Measurements from ENCODE around the gene HELZ.

HELZ gene

DNA sequence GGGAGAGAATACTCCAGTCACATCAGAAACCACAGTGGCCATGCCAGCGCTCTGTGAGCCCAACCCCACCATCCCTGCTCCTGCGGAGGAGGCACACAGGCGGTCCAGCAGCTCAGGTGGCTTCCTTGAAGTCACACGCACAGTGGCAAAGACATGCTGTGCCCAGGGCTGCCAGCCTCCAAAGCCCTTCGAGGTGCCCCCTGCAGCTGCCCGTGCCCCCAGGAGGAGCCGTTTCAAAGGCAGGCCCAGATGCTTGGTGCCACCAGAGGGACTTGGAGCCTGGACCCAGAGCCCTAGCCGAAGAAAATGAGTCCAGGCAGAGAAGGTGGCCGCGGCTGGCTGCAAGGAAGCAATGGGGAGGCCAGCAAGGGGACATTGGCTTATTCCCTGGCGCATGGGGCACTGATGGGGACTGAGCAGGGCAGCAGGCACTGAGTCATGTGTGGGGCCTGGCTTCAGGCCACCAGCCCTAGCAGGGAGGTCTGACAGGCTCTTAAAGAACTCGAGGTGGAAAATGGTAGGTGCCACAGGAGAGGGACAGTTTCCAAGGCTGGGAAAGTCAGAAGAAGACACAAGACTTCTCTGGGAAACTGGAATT is 217.9 kb downstream of the HELZ start:
- DNase-seq (ENCODE audit: low spot score), result no peak
- ChIA-PET CTCF (no interaction called here), POLR2A (ENCODE audit: low non-redundant PET) (no interaction called here)
- TF ChIP-seq, protein P1, sequence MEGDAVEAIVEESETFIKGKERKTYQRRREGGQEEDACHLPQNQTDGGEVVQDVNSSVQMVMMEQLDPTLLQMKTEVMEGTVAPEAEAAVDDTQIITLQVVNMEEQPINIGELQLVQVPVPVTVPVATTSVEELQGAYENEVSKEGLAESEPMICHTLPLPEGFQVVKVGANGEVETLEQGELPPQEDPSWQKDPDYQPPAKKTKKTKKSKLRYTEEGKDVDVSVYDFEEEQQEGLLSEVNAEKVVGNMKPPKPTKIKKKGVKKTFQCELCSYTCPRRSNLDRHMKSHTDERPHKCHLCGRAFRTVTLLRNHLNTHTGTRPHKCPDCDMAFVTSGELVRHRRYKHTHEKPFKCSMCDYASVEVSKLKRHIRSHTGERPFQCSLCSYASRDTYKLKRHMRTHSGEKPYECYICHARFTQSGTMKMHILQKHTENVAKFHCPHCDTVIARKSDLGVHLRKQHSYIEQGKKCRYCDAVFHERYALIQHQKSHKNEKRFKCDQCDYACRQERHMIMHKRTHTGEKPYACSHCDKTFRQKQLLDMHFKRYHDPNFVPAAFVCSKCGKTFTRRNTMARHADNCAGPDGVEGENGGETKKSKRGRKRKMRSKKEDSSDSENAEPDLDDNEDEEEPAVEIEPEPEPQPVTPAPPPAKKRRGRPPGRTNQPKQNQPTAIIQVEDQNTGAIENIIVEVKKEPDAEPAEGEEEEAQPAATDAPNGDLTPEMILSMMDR (conservative IDR thresholded peaks at IDR 0.05; ENCODE audit: low read depth), result no peak
- no peak overlapping the region for H3K27ac ChIP-seq

DNA sequence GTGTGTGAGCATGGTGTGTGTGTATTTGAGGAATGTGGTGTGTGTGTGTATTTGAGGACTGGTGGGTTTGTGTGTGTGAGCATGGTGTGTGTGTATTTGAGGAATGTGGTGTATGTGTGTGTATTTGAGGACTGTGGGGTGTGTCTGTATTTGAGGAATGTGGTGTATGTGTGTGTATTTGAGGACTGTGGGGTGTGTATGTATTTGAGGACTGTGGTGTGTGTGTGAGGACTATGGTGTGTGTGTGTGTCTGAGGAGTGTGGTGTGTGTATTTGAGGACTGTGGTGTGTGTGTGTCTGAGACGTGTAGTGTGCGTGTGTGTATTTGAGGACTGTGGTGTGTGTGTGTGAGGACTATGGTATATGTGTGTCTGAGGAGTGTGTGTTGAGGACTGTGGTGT is 218.7 kb downstream of the HELZ start:
- ChIA-PET CTCF (no interaction called here), POLR2A (ENCODE audit: low non-redundant PET) (no interaction called here)
- DNase-seq (ENCODE audit: low spot score), result no peak
- no peak overlapping the region for H3K27ac ChIP-seq
- TF ChIP-seq, protein P1 (conservative IDR thresholded peaks at IDR 0.05; ENCODE audit: low read depth), result no peak

DNA sequence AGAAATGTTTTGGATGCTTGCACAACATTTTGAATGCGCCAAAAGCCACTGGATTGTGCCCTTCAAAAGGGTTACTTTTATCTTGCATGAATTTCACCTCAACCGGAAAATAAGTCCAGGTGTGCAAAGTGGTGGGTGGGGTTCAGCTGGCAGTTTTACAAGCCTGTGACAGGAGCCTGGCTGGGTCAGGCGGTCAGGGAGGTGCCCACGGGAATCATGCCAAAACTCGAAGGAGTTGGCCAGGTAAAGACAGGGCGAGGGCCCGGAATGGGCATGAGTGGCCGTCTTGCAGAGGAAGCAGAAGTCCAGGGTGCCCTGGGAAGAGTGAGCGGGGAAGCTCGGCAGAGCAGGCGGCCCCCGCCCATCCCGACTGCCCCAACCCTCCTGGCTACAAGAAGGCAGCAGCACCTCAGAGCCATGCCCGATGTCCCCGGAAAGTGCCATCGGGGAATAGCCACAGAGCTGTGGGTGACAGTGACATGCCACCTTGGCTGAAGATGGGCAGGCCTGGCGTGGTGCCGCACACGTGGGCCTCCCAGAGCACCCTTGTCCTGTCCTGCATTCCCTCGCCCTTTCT is 219.7 kb downstream of the HELZ start:
- DNase-seq (ENCODE audit: low spot score), result no peak
- ChIA-PET POLR2A (ENCODE audit: low non-redundant PET) (no interaction called here), CTCF (no interaction called here)
- TF ChIP-seq, protein P1 (conservative IDR thresholded peaks at IDR 0.05; ENCODE audit: low read depth), result no peak
- H3K27ac ChIP-seq, result no peak overlapping the region

DNA sequence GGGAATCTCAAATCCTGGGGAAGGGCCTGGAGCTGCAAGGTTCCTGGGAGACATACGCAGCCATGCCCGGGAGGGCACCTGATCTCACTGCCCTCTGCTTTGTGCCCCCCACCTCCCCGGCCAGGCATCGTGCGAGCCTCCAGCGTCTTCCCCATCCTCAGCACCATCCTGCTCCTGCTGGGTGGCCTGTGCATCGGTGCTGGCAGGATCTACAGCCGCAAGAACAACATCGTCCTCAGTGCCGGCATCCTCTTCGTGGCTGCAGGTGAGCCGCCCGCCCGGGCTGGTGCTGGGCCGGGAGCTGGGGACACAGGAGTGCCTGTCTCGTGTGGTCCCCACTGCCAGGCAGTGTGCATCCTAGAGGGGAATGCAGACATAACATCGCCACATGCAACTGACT is 220.3 kb downstream of the HELZ start:
- POLR2A ChIA-PET (ENCODE audit: low non-redundant PET), result no interaction called here
- CTCF ChIA-PET, result no interaction called here
- no peak for DNase-seq (ENCODE audit: low spot score)
- TF ChIP-seq, protein P1 (conservative IDR thresholded peaks at IDR 0.05; ENCODE audit: low read depth), result no peak
- H3K27ac ChIP-seq, result no peak overlapping the region

DNA sequence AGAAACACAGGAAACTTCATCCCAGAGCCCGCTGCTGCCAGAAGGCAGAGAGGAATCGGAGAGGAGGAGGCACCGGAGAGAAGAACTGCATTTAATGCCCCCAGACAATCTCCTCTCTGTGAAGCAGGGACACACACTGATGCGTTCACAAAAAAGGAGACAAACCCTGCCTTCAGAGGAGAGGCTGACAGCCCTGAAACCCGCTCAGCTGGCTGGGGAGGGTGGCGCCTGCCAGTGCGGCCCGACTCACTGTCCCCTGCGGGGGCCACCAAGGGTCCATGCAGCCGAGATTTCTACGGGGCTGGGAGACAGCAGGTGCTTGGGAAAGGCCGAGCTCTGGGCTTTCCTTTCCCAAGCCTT is 222.6 kb downstream of the HELZ start:
- no peak overlapping the region for H3K27ac ChIP-seq
- TF ChIP-seq, protein P1 (conservative IDR thresholded peaks at IDR 0.05; ENCODE audit: low read depth), result no peak
- ChIA-PET POLR2A (ENCODE audit: low non-redundant PET) (no interaction called here), CTCF (interaction anchor here (0.7 kb wide), 1 partner anchor 107 kb away, joined by 4 read pairs; no protein-coding TSS in a partner anchor)
- no peak for DNase-seq (ENCODE audit: low spot score)

DNA sequence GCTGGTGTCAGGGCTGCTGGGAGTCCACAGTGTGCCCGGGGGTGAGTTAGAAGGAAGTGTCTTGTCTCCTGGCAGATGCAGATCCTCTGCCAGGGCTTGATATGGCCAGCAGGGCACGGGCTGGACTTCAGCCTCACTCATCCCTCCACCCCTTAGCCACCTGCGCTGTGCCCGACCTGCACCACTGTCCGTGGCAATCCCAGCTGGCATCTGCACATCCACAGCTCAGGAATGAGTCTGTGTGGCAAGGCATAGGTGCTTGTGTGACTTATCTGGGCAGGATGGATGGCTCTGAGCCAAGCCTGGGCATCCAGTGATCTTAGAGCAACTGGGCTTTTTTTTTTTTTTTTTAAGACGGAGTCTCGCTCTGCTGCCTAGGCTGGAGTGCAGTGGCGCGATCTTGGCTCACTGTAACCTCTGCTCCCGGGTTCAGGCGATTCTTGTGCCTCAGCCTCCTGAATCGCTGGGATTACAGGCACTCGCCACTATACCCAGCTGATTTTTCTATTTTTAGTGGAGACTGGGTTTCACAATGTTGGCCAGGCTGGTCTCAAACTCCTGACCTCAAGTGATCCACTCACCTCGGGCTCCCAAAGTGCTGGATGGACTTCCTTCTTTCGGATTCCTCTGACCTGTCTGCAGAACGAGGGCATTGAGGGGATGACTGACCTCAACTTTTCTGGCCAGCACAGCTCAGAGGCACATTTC is 223.1 kb downstream of the HELZ start:
- CTCF ChIA-PET, result interaction anchor here (0.7 kb wide), 1 partner anchor 107 kb away, joined by 4 read pairs; no protein-coding TSS in a partner anchor
- TF ChIP-seq, protein P1 (conservative IDR thresholded peaks at IDR 0.05; ENCODE audit: low read depth), result no peak
- H3K27ac ChIP-seq, result no peak overlapping the region
- no peak for DNase-seq (ENCODE audit: low spot score)
- POLR2A ChIA-PET (ENCODE audit: low non-redundant PET), result no interaction called here
